ELF-1 (cell line): ENCODE results near the gene ABCA4.

Source experiments
- DNase-seq: peaks from one replicate; pipeline ENCODE4 v3.0.0-alpha.2; 2016; ENCODE audit warnings: low read depth, low spot score

Gene ABCA4

GRCh38 chr1:94050675-94051074, 70.3 kb downstream of the ABCA4 start:
- DNase-seq, result no peak

- DNase-seq, result no peak
Observed at GRCh38 chr1:94050254-94050653, 70.7 kb downstream of the ABCA4 start.

- DNase-seq, result no peak
Observed at GRCh38 chr1:94049791-94050190, 71.2 kb downstream of the ABCA4 start.

GRCh38 chr1:94048413-94049164, 72.4 kb downstream of the ABCA4 start:
- DNase-seq, result peak; percentile 50

GRCh38 chr1:94047949-94048348, 73.0 kb downstream of the ABCA4 start:
- peak; percentile 78 for DNase-seq

GRCh38 chr1:94045465-94046056, 75.4 kb downstream of the ABCA4 start:
- DNase-seq, result peak; percentile 99

GRCh38 chr1:94044891-94045290, 76.1 kb downstream of the ABCA4 start:
- peak; percentile 60 for DNase-seq

- DNase-seq, result peak; percentile 45
Observed at GRCh38 chr1:94044290-94044790, 76.6 kb downstream of the ABCA4 start.

- no peak for DNase-seq
Observed at GRCh38 chr1:94043738-94044289, 77.1 kb downstream of the ABCA4 start.

GRCh38 chr1:94042388-94042787, 78.6 kb downstream of the ABCA4 start:
- DNase-seq, result no peak

GRCh38 chr1:94039871-94040569, 80.9 kb downstream of the ABCA4 start:
- no peak for DNase-seq

- peak; percentile 78 for DNase-seq
Observed at GRCh38 chr1:94039514-94039870, 81.5 kb downstream of the ABCA4 start.

GRCh38 chr1:94038511-94038910, 82.4 kb downstream of the ABCA4 start:
- DNase-seq, result no peak

- DNase-seq, result no peak
Observed at GRCh38 chr1:94037392-94038229, 83.3 kb downstream of the ABCA4 start.

- DNase-seq, result no peak
Observed at GRCh38 chr1:94036730-94037129, 84.2 kb downstream of the ABCA4 start.

GRCh38 chr1:94033849-94034248, 87.1 kb downstream of the ABCA4 start:
- DNase-seq, result peak; percentile 13

- DNase-seq, result no peak
Observed at GRCh38 chr1:94032637-94033036, 88.3 kb downstream of the ABCA4 start.

- no peak for DNase-seq
Observed at GRCh38 chr1:94031591-94031990, 89.4 kb downstream of the ABCA4 start.

GRCh38 chr1:94031154-94031553, 89.8 kb downstream of the ABCA4 start:
- DNase-seq, result no peak

GRCh38 chr1:94029130-94029993, 91.6 kb downstream of the ABCA4 start:
- DNase-seq, result no peak
